Nephron (organoid): ENCODE data around the gene GIT1.

Experiments used
- H3K27ac Mint-ChIP-seq, 3 experiments: 2 replicates each; pipeline ENCODE4 v1.8.0; 2020; ENCODE audit warnings: mixed read lengths in 3 of 3, mild to moderate bottlenecking in 2 of 3, moderate library complexity in 1 of 3
- H3K27me3 Mint-ChIP-seq: 2 replicates; pipeline ENCODE4 v1.8.0; 2021; ENCODE audit warnings: low read depth, mild to moderate bottlenecking, moderate library complexity, mixed read lengths
- H3K36me3 Mint-ChIP-seq: 2 replicates; pipeline ENCODE4 v1.8.0; 2020; ENCODE audit warnings: low read depth, mixed read lengths
- H3K4me1 Mint-ChIP-seq: 2 replicates; pipeline ENCODE4 v1.8.0; 2020; ENCODE audit warnings: mixed read lengths
- H3K4me3 Mint-ChIP-seq, 3 experiments: 2 replicates each; pipeline ENCODE4 v1.8.0; 2020; ENCODE audit warnings: mild to moderate bottlenecking in 3 of 3, mixed read lengths in 3 of 3, moderate library complexity in 2 of 3
- H3K9me3 Mint-ChIP-seq: 2 replicates; pipeline ENCODE4 v1.8.0; 2020; ENCODE audit warnings: mixed read lengths
- TF ChIP-seq, protein P1 (sequence below), 3 experiments: fragments of 200-600 bp; sonication (generic); IDR thresholded peaks; one replicate each; pipeline ENCODE4 v1.5.0; 2021; ENCODE audit warnings: antibody characterized with exemption in 3 of 3; ENCODE audit not compliant: unreplicated experiment in 3 of 3

GIT1 gene

DNA sequence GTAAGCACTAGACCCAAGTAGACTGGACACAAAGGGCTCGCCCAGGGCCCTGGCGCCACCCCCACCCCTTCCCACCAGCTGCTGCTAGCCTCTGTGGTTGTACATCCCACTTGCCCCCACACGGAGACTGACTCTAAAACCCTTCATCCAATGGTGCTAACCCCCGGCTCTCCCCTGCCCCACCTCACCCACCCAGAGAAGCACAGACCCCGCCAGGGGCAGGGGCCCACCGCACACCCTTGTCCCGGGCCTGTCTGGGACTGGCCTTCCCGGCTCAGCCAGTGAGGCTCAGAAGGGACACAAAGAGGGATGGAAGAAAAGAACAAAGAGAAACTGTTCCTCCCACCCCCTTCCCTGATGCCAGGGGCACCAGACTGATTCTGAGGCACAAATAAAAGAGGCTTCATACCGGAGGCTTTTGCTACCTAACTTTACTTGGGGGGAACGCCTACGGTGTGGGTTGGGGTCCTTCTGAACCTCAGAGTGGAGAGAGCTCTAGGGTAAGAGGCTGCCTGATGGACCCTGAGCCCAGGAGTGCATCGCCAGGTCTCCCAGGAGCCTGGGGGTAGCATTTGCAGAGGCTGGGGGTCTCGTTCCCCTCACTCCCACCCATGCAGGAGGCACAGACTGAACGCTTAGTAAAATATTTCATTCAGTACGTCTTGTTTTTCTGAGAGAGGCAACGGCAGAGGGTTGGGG, 25.1 kb upstream of the GIT1 start:
- Mint-ChIP-seq H3K9me3 (no peaks in the 10 kb centered on the region), H3K4me3 (peak overlapping the region; percentile 54 to 80 (median 54)), H3K27me3 (peaks cover 54% of the 10 kb centered on the region), H3K36me3 (peaks cover 8% of the 10 kb centered on the region), H3K27ac (no peak overlapping the region), H3K4me1 (peaks cover 21% of the 10 kb centered on the region)
- TF ChIP-seq, protein P1, sequence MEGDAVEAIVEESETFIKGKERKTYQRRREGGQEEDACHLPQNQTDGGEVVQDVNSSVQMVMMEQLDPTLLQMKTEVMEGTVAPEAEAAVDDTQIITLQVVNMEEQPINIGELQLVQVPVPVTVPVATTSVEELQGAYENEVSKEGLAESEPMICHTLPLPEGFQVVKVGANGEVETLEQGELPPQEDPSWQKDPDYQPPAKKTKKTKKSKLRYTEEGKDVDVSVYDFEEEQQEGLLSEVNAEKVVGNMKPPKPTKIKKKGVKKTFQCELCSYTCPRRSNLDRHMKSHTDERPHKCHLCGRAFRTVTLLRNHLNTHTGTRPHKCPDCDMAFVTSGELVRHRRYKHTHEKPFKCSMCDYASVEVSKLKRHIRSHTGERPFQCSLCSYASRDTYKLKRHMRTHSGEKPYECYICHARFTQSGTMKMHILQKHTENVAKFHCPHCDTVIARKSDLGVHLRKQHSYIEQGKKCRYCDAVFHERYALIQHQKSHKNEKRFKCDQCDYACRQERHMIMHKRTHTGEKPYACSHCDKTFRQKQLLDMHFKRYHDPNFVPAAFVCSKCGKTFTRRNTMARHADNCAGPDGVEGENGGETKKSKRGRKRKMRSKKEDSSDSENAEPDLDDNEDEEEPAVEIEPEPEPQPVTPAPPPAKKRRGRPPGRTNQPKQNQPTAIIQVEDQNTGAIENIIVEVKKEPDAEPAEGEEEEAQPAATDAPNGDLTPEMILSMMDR (IDR thresholded peaks at IDR 0.05; ENCODE audit: unreplicated experiment in 3 of 3), result no peak

DNA sequence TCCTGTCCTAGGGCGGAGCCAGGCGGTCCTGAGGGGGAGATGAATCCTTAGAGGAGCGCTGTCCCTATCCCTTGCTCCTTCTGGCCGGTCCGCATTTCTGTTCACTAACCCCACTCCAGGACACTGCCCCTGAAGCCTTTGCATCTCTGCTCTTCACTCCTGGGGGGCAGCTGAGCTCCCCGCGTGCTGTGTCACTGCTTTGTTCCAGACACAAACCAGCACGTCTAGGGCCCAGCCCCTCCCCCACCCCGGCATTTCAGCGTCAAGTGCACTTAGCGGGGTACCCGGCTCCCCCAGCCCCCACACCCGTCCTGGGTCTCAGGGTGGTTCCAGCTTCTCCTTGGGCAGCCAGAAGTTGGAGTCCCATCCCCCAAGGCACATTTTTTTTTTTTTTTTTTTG, 24.4 kb upstream of the GIT1 start:
- Mint-ChIP-seq H3K4me3 (peak overlapping the region in 2 of 3 experiments; percentile 40 to 41), H3K27ac (no peak overlapping the region), H3K9me3 (no peaks in the 10 kb centered on the region), H3K27me3 (peaks cover 48% of the 10 kb centered on the region), H3K4me1 (peaks cover 21% of the 10 kb centered on the region), H3K36me3 (peaks cover 8% of the 10 kb centered on the region)
- TF ChIP-seq, protein P1 (IDR thresholded peaks at IDR 0.05; ENCODE audit: unreplicated experiment in 3 of 3), result no peak

DNA sequence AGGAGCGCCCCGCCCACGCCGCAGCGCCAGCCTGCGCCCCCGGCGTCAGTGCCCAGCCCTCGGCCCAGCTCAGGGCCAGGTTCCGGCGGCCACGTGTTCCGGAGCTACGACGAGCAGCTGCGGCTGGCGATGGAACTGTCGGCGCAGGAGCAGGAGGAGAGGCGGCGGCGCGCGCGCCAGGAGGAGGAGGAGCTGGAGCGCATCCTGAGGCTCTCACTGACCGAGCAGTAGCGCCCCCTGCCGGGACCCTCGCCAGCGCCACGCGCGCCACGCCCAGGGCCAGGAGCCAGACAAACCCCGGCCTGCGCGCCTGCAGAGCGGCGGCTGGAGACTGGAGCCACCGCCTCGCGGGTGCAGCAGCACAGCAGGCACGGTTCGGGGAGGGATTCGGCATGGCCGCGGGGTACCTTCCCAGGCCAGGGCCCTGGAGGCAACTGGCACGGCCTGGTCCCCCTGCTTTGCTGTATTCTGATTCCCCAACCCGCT, 23.9 kb upstream of the GIT1 start:
- H3K27me3 Mint-ChIP-seq, result peaks cover 43% of the 10 kb centered on the region
- no peak overlapping the region for H3K4me3 Mint-ChIP-seq
- TF ChIP-seq, protein P1 (IDR thresholded peaks at IDR 0.05; ENCODE audit: unreplicated experiment in 3 of 3), result peak; percentile 72 to 87 (median 77)
- H3K4me1 Mint-ChIP-seq, result peaks cover 21% of the 10 kb centered on the region
- peaks cover 8% of the 10 kb centered on the region for H3K36me3 Mint-ChIP-seq
- H3K27ac Mint-ChIP-seq, result no peak overlapping the region
- H3K9me3 Mint-ChIP-seq, result no peaks in the 10 kb centered on the region

DNA sequence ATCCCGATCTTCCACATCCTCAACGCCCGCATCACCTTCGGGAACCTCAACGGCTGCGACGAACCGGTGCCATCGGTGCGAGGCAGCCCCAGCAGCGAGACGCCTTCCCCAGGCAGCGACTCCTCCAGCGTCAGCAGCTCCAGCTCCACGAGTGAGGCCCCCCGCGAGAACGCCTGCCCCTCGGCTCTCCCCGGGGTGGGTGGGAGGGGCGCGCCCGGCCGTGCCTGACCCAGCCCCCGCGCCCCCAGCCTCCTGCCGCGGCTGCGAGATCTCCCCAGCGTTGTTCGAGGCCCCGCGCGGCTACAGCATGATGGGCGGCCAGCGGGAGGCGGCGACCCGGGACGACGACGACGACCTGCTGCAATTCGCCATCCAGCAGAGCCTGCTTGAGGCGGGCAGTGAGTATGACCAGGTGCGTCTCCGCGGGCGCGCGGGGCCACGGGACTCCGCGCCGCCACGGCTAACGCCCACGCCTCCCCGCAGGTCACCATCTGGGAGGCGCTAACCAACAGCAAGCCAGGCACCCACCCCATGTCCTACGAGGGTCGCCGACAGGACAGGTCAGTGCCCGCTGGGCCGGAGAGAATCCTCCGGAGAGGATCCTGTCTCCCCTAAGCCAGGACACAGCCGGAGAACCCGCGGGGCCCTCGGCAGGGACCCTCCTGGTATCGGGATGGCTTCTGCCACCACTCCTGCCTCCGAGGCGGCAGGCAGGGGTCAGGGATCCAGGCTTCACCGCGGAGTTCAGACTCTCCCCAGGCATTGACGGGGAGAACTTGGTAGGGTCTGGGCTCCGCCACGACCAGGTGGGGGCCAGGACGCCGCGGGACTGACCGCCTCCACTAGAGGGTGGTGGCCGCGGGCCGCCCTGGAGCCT, 23.2 kb upstream of the GIT1 start:
- H3K4me3 Mint-ChIP-seq, result no peak overlapping the region
- H3K27me3 Mint-ChIP-seq, result peaks cover 36% of the 10 kb centered on the region
- peaks cover 8% of the 10 kb centered on the region for H3K36me3 Mint-ChIP-seq
- peaks cover 21% of the 10 kb centered on the region for H3K4me1 Mint-ChIP-seq
- no peaks in the 10 kb centered on the region for H3K9me3 Mint-ChIP-seq
- H3K27ac Mint-ChIP-seq, result no peak overlapping the region
- TF ChIP-seq, protein P1 (IDR thresholded peaks at IDR 0.05; ENCODE audit: unreplicated experiment in 3 of 3), result no peak

DNA sequence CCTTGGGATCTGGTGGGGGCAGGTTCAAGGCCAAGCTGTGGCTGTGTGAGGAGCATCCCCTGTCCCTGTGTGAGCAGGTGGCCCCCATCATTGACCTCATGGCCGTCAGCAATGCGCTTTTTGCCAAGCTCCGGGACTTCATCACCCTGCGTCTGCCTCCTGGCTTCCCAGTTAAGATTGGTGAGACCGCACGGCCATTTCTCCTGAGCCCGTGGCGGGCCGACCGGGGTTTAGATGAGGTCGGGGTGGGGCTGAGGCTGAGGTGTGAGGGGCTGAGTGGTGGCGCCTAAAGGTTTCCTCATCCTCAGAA, 22.6 kb upstream of the GIT1 start:
- TF ChIP-seq, protein P1 (IDR thresholded peaks at IDR 0.05; ENCODE audit: unreplicated experiment in 3 of 3), result no peak
- peaks cover 20% of the 10 kb centered on the region for H3K4me1 Mint-ChIP-seq
- H3K4me3 Mint-ChIP-seq, result no peak overlapping the region
- peaks cover 8% of the 10 kb centered on the region for H3K36me3 Mint-ChIP-seq
- H3K27ac Mint-ChIP-seq, result no peak overlapping the region
- peaks cover 30% of the 10 kb centered on the region for H3K27me3 Mint-ChIP-seq
- no peaks in the 10 kb centered on the region for H3K9me3 Mint-ChIP-seq
